Body of pancreas (tissue), 4 donors: ENCODE data around the gene TULP4. TPM values are rescaled to one million over a fixed set of nuclear protein-coding genes. Genes with fewer than 3 reads are reported as not detected.

Source experiments
- ATAC-seq: fragments of 150-250 bp; one replicate; pipeline ENCODE4 v1.9.1; 2016
- DNase-seq, 4 donors: peaks; one replicate each; pipeline ENCODE4 v3.0.0-alpha.2; 2019
- H3K27ac ChIP-seq, 4 donors: fragments of 200-600 bp; sonication (generic); 1 replicate in 3 of 4; 2 replicates in 1 of 4; pipeline versions ENCODE4 v1.5.1 to v1.6.1; 2016 to 2019; ENCODE audit warnings: mild to moderate bottlenecking in 1 of 4, mixed read lengths in 1 of 4, moderate library complexity in 1 of 4
- H3K27me3 ChIP-seq, 2 donors: fragments of 200-600 bp; sonication (generic); one replicate each; pipeline ENCODE4 v1.6.0; 2016; ENCODE audit warnings: mild to moderate bottlenecking in 1 of 2
- H3K36me3 ChIP-seq, 2 donors: fragments of 200-600 bp; sonication (generic); replicated peaks in 1 of 2; 2 replicates each; pipeline ENCODE4 v1.5.1; 2016; ENCODE audit warnings: low read depth in 2 of 2; ENCODE audit not compliant: insufficient read depth in 1 of 2
- H3K4me1 ChIP-seq: fragments of 200-600 bp; sonication (generic); one replicate; pipeline ENCODE4 v1.6.0; 2016
- H3K4me3 ChIP-seq, 2 donors: fragments of 200-600 bp; sonication (generic); 1 replicate in 1 of 2; 2 replicates in 1 of 2; pipeline ENCODE4 v1.5.1; 2016 to 2019
- H3K9me3 ChIP-seq, 3 donors: fragments of 200-600 bp; sonication (generic); 1 replicate in 2 of 3; 2 replicates in 1 of 3; pipeline ENCODE4 v1.5.1; 2016
- CTCF ChIP-seq, 7 experiments: fragments of 450-650 bp in 4 of 7; fragments of 200-600 bp in 3 of 7; sonication (generic) in 3 of 7; IDR thresholded peaks; one replicate each; pipeline ENCODE4 v1.5.1; 2016 to 2019; ENCODE audit warnings: antibody characterized with exemption in 7 of 7
- POLR2A ChIP-seq, 3 donors: fragments of 450-650 bp; IDR thresholded peaks; one replicate each; pipeline ENCODE4 v1.6.1; 2016; ENCODE audit warnings: antibody characterized with exemption in 3 of 3, mild to moderate bottlenecking in 2 of 3
- WGBS, 2 donors: methylation state at CpG; one replicate each; pipeline ENCODE4 v1.1.5; 2017; 5-methylcytosine and 5-hydroxymethylcytosine counted together
- intact Hi-C: fragments of 100-400 bp; cut with DNase I; formaldehyde crosslinking; loops from one replicate; pipeline ENCODE4 v1.15.1; 2023
- total RNA-seq, 2 donors: library from RNA; depleted of rRNA; stranded (reverse); fragments of >200 nt; gene quantifications; one replicate each; pipeline ENCODE4 v1.1.0, GENCODE V29; 2016

The TULP4 gene
- total RNA-seq, 2 donors from 2014 or later, result 81.2 to 92.3 TPM

- intact Hi-C loops, result no loop called here
- Histone ChIP-seq H3K36me3 (no peaks in the 10 kb centered on the region), H3K4me3 (no peak overlapping the region), H3K9me3 (no peaks in the 10 kb centered on the region), H3K4me1 (no peaks in the 10 kb centered on the region), H3K27ac (no peak overlapping the region), H3K27me3 (no peaks in the 10 kb centered on the region)
- no peak for DNase-seq
- ATAC-seq, result no peak
- WGBS, 2 donors, result 74 to 79% methylated on average over 9 to 12 of the region's 12 CpGs
- TF ChIP-seq CTCF (IDR thresholded peaks at IDR 0.05) (no peak), POLR2A (IDR thresholded peaks at IDR 0.05) (no peak)
These were observed 231.4 kb downstream of the TULP4 start for GRCh38 chr6:158543606-158544185.

GRCh38 chr6:158544428-158544827, 232.2 kb downstream of the TULP4 start:
- 91 to 92% methylated on average over 12 of the region's 12 CpGs for WGBS, 2 donors
- DNase-seq, result no peak

GRCh38 chr6:158545043-158545966, 233.0 kb downstream of the TULP4 start:
- H3K4me3 ChIP-seq, result no peak overlapping the region
- no peaks in the 10 kb centered on the region for H3K36me3 ChIP-seq
- H3K9me3 ChIP-seq, result no peaks in the 10 kb centered on the region
- WGBS, 2 donors, result 75 to 83% methylated on average over 20 to 29 of the region's 30 CpGs
- H3K27ac ChIP-seq, result no peak overlapping the region
- ATAC-seq, result no peak
- intact Hi-C loops, result no loop called here
- H3K4me1 ChIP-seq, result no peaks in the 10 kb centered on the region
- TF ChIP-seq CTCF (IDR thresholded peaks at IDR 0.05), result no peak
- TF ChIP-seq POLR2A (IDR thresholded peaks at IDR 0.05), result no peak
- H3K27me3 ChIP-seq, result no peaks in the 10 kb centered on the region
- no peak for DNase-seq

More at GRCh38 chr6:158544428-158544827, 232.2 kb downstream of the TULP4 start:
- H3K4me1 ChIP-seq, result no peaks in the 10 kb centered on the region
- no peaks in the 10 kb centered on the region for H3K27me3 ChIP-seq
- no peak overlapping the region for H3K27ac ChIP-seq
- no peaks in the 10 kb centered on the region for H3K9me3 ChIP-seq
- H3K4me3 ChIP-seq, result no peak overlapping the region
- intact Hi-C loops, result no loop called here
- H3K36me3 ChIP-seq, result no peaks in the 10 kb centered on the region
- ATAC-seq, result no peak
- TF ChIP-seq CTCF (IDR thresholded peaks at IDR 0.05) (no peak), POLR2A (IDR thresholded peaks at IDR 0.05) (no peak)

- Histone ChIP-seq H3K4me3 (no peak overlapping the region), H3K36me3 (no peaks in the 10 kb centered on the region), H3K9me3 (no peaks in the 10 kb centered on the region), H3K4me1 (no peaks in the 10 kb centered on the region), H3K27me3 (no peaks in the 10 kb centered on the region), H3K27ac (peak overlapping the region in 1 of 4 donors; percentile 66)
- 73 to 86% methylated on average over 8 to 9 of the region's 9 CpGs for WGBS, 2 donors
- peak; percentile 68 for ATAC-seq
- intact Hi-C loops, result no loop called here
- TF ChIP-seq CTCF (IDR thresholded peaks at IDR 0.05), result no peak
- TF ChIP-seq POLR2A (IDR thresholded peaks at IDR 0.05), result no peak
- peak in 1 of 4 donors; percentile 9 for DNase-seq
These were observed 236.3 kb downstream of the TULP4 start for GRCh38 chr6:158548418-158549161.
